DND-41 (cell line): ENCODE results near the gene SLC25A53.
"Not testable (repeated sequence)": the region's sequence is repeated elsewhere in the genome, so short reads cannot be mapped to it uniquely, and the experiment has no call there.

Experiments used
- EZH2 ChIP-seq: IDR thresholded peaks from 3 replicates; pipeline ENCODE4 v1.6.1; 2012; ENCODE audit warnings: borderline replicate concordance, low read depth, mild to moderate bottlenecking, moderate library complexity, low read length, inconsistent platforms; ENCODE audit not compliant: severe bottlenecking
- TF ChIP-seq, protein P1 (sequence below): IDR thresholded peaks from 2 replicates; pipeline ENCODE4 v1.5.1; 2012; ENCODE audit warnings: borderline replicate concordance, low read length, moderate library complexity, mild to moderate bottlenecking; ENCODE audit not compliant: poor library complexity, severe bottlenecking; ENCODE audit errors: extremely low read depth

DNA sequence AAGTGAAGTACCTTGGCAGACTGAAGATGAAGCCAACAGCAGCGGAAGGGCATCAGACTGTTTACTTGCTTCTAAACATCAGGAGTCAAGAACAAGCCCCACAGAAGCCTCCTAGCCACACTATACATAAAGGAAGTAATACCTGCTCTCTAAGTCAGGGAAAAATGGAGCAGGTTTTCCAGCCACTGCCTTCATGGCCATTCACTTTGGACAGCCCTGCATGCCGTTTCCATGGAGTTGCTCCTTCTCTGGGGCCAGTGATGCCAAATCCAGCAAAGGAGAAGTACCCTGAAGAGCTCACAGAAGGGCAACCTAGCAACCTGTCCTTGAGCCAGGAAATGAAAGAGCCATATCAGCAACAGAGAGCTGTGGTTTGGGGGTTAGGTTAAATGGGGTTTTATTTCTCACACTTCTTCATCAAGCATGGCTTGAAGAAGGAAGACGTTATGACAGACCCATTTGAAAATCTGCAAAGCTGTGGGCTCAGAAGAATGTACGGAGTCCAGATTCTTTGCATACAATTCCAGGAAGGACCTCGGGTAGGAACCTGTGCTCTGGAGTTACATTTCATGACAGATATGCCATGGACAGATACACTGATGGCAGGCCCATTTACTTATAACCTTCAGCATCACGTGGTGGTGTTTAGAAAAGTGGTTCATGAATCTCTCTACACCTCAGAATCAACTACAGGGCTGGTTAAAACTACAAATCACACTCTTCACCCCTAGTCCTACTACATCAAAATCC is 46.1 kb downstream of the SLC25A53 start:
- TF ChIP-seq, protein P1, sequence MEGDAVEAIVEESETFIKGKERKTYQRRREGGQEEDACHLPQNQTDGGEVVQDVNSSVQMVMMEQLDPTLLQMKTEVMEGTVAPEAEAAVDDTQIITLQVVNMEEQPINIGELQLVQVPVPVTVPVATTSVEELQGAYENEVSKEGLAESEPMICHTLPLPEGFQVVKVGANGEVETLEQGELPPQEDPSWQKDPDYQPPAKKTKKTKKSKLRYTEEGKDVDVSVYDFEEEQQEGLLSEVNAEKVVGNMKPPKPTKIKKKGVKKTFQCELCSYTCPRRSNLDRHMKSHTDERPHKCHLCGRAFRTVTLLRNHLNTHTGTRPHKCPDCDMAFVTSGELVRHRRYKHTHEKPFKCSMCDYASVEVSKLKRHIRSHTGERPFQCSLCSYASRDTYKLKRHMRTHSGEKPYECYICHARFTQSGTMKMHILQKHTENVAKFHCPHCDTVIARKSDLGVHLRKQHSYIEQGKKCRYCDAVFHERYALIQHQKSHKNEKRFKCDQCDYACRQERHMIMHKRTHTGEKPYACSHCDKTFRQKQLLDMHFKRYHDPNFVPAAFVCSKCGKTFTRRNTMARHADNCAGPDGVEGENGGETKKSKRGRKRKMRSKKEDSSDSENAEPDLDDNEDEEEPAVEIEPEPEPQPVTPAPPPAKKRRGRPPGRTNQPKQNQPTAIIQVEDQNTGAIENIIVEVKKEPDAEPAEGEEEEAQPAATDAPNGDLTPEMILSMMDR = not testable (repeated sequence)
- not testable (repeated sequence) for TF ChIP-seq EZH2
